Measurements from ENCODE around the gene NANOS1.
"Not testable (repeated sequence)": the region's sequence is repeated elsewhere in the genome, so short reads cannot be mapped to it uniquely, and the experiment has no call there.

The NANOS1 gene

GRCh38 chr10:119006451-119007210, 22.9 kb upstream of the NANOS1 start:
- no peak for DNase-seq (ENCODE audit: extremely low read depth in 1 of 2, low read depth in 1 of 2)

DNA sequence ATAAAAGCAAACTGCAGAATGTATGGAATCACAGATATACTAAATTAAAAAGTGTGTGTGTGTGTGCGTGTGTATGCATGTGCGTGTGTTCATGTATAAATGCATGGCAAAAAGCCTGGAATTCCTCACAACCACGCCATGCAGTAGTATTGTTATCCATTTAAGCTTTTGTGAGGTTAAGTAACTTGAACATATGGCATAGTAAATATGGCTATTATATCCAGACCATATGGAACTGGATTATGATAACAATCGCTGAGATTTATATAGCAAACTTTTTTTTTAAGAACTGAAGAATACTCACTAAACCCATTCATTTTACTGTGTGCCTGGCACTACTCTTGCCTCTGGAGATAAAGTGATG, 22.3 kb upstream of the NANOS1 start:
- no peak for DNase-seq (ENCODE audit: extremely low read depth in 1 of 2, low read depth in 1 of 2)

DNA sequence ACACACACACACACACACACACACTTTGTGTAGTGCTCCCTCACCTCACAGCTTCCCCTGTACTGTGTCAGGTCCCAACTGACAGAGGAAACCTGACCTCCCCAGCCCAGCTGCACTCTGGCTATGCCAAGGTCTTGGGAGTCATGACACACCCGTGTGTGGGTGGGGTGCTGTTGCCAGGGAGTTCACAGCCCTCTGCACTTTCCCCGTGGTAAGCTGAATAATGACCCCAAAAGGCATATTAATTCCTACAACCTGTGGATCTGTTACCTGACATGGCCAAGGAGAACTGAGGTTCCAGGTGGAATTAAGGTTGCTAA, 8.9 kb upstream of the NANOS1 start:
- no peak for DNase-seq (ENCODE audit: extremely low read depth in 1 of 2, low read depth in 1 of 2)

- no peak for DNase-seq (ENCODE audit: extremely low read depth in 1 of 2, low read depth in 1 of 2)
These were observed 6.5 kb upstream of the NANOS1 start for GRCh38 chr10:119022846-119023552.

DNA sequence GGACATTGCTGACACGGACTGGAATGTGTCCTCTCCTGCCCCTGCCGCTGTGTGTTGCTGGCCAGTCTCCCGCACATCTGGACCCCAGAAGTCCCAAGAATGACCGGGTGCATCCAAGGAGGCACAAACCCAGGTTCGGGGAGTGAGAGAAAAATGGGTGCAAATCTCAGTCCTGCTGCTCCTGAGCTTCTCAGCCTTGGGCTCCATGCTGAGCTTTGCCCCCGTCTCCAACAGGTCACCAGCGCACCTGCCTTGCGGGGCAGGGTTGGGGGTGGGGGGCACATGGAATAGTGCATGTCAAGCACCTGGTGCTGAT, 6.0 kb upstream of the NANOS1 start:
- no peak for DNase-seq (ENCODE audit: extremely low read depth in 1 of 2, low read depth in 1 of 2)

DNA sequence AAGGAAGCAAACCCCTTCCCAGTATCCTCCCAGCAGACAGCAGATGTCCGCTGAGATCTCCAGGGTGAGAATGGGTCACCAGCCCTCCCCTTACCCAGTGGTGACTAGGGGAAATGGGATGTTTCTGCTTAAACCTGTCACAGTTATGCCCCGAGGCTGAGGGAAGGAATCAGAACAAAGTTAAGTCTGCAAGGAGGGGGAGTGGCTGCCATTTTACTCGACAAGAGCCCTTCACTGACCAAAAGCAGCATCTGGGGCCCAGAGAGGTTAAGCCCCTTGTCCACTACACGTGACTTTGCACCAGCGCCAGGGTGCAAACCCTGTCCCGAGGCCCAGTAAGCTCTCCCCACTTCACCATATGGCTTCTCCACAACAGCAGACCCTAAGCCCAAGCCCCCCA, 4.6 kb upstream of the NANOS1 start:
- DNase-seq (ENCODE audit: extremely low read depth in 1 of 2, low read depth in 1 of 2): no peak

DNA sequence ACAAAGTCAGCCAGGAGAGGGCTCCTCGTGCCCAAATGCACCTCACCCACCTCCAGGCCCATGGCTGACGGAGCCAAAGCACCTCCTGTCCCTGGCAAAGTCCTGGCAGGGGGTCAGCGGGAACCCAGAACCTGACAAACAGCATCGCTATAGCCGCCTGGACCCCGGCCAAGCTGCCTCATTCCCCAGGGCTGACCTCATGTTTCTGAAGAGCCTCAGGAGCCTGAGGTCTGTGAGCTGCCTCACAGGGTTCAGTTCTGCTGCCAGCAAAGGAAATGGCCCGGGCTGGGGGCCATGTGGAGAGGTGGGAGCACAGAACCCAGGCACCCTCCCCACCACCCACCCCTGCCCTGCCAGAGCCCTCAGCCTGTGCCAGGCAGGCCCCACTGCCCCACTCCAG, 4.2 kb upstream of the NANOS1 start:
- DNase-seq (ENCODE audit: extremely low read depth in 1 of 2, low read depth in 1 of 2): no peak

GRCh38 chr10:119025776-119026175, 3.7 kb upstream of the NANOS1 start:
- DNase-seq (ENCODE audit: extremely low read depth in 1 of 2, low read depth in 1 of 2): no peak

GRCh38 chr10:119026301-119027110, 3.0 kb upstream of the NANOS1 start:
- no peak for DNase-seq (ENCODE audit: extremely low read depth in 1 of 2, low read depth in 1 of 2)

DNA sequence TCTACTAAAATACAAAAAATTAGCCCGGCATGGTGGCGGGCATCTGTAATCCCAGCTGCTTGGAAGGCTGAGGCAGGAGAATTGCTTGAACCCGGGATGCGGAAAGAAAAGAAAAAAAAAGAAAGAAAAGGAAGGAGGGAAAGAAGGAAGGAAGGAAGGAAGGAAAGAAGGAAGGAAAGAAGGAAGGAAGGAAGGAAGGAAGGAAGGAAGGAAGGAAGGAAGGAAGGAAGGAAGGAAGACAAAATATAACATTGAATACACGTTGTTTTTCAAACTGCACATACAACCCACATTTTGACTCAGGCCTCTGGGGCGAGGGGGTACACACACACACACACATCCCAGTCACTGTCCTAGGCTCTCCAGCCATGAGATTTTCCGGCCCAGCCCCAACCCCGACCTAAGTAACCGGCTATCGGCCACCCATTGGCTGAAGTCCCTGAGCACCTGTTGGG, 1.0 kb upstream of the NANOS1 start:
- DNase-seq (ENCODE audit: extremely low read depth in 1 of 2, low read depth in 1 of 2): not testable (repeated sequence)

DNA sequence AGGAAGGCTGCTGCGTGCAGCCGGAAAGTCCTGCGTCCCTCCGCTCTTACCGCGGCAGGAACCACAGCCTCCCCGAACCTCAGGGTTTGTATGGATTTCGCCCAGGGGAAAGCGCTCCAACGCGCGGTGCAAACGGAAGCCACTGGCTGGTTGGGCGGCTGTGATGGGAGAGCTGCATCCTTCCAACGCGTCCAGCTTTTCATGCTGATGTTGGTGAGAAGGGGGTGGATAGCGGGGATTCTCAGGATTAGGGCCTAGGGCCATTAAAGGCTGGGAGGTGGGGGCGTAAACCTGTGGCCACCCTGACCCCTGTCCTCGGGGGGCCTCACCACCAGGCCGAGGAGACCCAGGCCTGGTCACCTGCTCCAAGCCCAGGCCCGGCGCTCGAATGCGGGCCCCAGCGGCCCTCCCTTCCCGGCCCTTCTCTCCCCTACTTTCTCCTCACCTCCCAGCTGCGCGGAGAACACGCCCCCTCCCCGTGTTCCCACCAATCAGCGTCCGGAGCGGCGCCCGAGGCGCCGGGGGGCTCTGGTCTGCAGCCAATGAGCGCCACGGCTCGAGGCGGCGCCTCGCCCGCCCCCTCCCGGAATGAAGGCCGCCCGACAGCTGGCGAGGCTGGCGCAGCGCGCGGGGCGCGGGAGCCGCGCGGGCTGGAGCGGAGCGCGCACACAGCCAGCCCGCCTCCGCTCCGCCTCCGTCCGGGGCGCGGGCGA, 458 bp upstream of the NANOS1 start:
- peak; percentile 43 to 65 for DNase-seq (ENCODE audit: extremely low read depth in 1 of 2, low read depth in 1 of 2)

DNA sequence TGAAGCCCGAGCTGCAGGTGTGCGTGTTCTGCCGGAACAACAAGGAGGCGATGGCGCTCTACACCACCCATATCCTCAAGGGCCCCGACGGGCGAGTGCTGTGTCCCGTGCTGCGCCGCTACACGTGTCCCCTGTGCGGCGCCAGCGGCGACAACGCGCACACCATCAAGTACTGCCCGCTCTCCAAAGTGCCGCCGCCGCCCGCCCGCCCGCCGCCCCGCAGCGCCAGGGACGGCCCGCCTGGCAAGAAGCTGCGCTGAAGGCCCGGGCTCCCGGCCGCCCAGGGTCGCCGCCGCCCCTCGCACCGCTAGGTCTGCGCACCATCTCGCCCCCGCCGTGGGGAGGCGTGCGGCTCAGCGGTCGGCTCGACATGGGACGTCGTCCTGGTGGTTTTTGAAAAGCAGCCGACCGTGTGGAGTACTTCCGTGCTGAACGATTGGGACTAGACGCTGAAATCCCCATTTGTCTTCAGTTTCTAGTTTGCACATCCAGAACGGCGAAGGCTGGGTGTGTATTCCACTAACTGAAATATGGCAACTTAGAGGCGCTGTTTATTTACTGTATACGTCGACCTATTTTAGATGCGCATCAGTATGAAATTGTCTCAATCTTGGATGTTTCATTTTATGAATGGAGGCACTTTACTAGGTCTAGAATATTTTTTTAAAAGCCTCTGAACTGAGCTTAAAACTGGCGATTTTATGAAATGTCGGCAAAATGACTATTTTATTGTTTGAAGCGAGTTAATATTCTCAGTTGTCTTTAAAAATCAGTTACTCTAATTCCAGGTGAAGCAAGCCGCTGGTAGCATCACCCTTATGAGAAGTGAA, 1.1 kb downstream of the NANOS1 start:
- DNase-seq (ENCODE audit: extremely low read depth in 1 of 2, low read depth in 1 of 2): peak in 1 of 2 donors; percentile 6

DNA sequence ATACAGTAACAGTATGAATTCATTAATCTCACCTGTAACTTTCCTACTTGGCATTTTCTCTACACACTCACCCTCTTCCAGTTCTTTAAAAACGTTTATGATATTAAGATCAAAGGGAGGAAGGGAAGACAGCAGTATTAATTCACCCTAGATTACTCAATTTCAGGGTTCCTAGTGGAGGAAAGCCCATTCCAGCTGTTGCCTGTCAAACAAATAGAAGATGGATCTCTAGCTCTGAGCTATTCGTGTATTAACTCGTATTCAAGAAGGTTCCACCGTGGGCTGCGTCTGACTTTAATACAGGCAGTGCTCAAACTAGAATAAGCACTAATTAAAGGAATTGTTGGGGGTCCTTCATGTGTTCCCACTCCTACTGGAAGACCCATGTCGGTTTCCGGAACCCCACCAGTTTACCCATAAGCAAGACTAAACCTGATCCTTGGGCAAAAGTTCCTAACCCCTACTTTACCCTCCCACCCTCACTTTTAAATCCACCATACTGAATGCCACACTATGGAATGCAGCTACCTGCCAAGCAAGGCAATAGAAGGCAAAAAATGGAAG, 2.1 kb downstream of the NANOS1 start:
- no peak for DNase-seq (ENCODE audit: extremely low read depth in 1 of 2, low read depth in 1 of 2)

- DNase-seq (ENCODE audit: extremely low read depth in 1 of 2, low read depth in 1 of 2): no peak
These were observed 9.6 kb downstream of the NANOS1 start for GRCh38 chr10:119039161-119039560.

DNA sequence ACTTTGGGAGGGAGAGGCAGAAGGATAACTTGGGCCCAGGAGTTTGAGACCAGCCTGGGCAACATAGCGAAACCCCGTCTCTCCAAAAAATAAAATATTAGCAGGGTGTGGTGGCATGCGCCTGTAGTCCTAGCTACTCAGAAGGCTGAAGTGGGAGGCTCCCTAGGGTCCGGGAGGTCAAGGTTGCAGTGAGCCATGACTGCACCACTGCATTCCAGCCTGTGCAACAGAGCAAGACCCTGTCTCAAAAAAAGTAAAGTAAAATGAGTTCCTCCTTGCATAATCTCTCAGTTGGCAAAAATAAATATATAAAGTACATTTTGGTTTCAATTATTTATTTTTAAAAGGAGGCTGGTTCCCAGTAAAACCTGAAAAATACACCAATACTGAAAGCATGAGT, 11.8 kb downstream of the NANOS1 start:
- no peak for DNase-seq (ENCODE audit: extremely low read depth in 1 of 2, low read depth in 1 of 2)

DNA sequence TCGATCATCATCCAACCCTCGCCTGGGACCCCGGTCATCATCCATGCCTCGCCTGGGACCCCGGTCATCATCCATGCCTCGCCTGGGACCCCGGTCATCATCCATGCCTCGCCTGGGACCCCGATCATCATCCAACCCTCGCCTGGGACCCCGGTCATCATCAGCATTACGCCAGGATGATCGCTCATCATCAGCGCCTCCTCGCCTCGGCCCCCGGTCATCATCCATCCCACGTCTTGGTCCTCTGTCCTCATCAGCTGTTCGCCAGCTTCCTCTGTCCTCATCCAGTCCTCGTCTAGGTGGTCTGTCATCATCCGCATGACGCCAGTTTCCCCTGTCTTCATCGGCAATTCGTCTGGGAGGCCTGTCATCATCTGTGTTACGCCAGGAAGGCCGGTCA, 12.7 kb downstream of the NANOS1 start:
- no peak for DNase-seq (ENCODE audit: extremely low read depth in 1 of 2, low read depth in 1 of 2)

- no peak for DNase-seq (ENCODE audit: extremely low read depth in 1 of 2, low read depth in 1 of 2)
These were observed 16.0 kb downstream of the NANOS1 start for GRCh38 chr10:119045561-119045960.

DNA sequence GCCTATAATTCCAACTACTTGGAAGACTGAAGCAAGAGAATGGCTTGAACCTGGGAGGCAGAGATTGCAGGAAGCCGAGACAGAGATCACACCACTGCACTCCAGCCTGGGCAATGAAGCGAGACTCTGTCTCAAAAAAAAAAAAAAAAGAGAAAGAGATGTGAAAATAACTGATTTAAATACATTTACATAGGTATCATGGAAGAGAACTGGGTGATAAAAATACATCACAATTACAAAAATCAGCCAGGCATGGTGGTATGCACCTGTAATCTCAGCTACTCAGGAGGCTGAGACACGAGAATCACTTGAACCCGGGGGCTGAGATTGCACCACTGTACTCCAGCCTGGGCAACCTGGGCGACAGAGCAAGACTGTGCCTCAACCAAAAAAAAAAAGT, 19.8 kb downstream of the NANOS1 start:
- DNase-seq (ENCODE audit: extremely low read depth in 1 of 2, low read depth in 1 of 2): no peak

- DNase-seq (ENCODE audit: extremely low read depth in 1 of 2, low read depth in 1 of 2): no peak
These were observed 20.3 kb downstream of the NANOS1 start for GRCh38 chr10:119049777-119050176.

DNA sequence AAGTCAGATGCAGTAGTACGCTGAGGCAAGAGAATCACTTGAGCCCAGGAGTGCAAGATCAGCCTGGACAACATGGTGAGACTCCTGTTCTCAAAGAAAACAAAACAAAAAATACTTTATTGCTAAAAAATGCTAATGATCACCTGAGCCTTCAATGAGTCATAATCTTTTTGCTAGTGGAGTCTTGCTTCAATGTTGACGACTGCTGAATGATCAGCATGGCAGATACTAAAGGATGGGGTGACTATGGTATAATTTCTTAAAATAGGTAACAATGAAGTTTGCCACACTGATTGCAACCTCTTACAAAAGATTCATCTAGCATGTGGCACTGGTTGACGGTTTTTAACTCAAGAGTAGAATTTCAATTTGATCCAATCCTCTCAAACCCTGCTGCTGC, 22.3 kb downstream of the NANOS1 start:
- no peak for DNase-seq (ENCODE audit: extremely low read depth in 1 of 2, low read depth in 1 of 2)

All from activated CD8-positive, alpha-beta memory T cell treated with anti-CD3 and anti-CD28 coated beads for 1 hour (primary cell).